Airway epithelial cell (primary cell): ENCODE results near the gene ZNF615. TPM values are rescaled to one million over a fixed set of nuclear protein-coding genes. Genes with fewer than 3 reads are reported as not detected.

Experiments
- total RNA-seq: library from RNA; depleted of rRNA; stranded (reverse); fragments of >200 nt; gene quantifications from 2 replicates; pipeline ENCODE4 v1.2.3, GENCODE V29; 2015

ZNF615 gene
- 3.3 and 5.6 TPM in 2 replicates for total RNA-seq

DNA sequence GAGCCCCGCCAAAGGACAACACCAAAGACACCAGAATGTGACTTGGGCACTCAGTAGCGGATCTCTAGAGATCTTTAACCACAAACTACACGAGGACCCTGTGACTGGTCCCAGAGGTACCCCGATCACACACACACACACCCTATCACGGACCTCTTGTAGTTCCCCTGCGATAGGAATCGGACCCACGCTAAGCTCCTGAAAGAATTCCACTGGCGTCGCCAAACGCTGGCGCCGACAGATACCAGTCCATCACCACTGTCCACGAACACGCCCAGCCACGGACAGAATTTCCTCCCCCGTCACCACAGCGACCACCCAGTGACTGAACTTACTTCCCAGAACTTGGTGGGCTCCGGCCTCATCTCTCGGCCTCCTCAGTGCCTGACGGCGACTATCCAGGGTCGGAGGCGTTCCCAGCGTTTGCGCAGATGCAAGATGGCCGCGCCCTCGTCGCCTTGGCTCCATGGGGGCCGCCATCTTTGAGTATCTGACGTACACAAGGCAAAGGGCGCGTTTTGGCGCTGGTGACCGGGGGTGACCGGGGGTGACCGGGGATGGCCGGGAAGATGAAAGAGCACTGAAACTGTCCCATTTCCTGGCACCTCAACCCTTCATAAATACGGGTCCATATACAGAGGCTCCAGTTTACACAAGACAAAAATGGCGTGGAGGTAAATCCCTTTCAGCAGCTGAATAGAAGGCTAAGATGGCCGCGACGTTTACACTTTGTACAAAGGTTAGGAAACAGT lies at the start of gene ZNF615:
Gene ZNF615, minus strand, starts transcription at position 406 of the 752 bp plus-strand sequence. CDS start 4,500 bp downstream, outside the sequence.

DNA sequence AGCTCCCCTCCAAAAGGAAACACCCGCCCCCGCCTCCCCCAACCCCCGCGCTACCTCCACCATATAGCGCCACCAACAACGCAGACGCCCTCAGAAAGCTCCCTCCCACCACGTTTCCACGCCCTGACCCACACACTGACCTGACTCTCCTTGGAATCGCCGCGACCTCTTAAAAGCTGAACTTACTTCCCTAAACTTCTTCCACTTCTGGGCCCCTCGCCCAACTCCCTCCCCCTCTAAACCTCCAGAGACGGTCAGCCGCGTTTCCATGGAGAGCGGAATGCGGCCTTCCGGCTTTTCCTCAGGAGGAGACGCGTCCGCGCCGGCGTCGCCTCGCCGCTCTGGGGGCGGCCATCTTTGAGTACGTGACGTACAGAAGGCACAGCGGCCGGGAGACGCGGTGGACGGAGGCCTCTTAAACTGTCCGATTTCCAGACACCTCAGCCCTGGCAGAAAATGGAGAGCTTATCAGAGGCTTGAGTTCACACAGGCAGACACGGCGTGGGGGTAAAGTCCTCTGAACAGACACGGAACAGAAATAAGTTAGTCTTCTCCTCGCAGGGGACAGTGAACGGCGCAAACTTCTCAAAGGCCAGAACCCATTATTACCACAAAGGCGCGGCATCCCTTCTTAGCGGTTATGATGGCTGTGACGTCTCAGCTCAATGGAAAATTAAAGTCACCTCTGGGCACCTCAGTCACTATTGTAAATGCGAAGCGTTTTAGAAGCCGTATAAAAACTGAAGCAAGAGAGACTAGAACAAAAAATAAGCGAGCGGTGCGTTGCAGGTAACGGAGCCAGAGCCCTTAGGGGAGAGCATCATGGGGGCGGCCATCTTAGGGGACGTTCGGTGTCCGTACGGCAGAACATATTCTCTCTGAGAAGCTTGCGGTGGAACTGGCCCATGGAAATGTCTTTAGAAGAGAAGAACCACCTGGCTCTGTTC lies 40.8 kb upstream of the ZNF615 start, which contains the start of gene ZNF432:
Gene ZNF432, minus strand, starts transcription at position 284 of the 947 bp plus-strand sequence. CDS start 1,970 bp downstream, outside the sequence.

GRCh38 chr19:52028027-52028779 lies 20.2 kb upstream of the ZNF615 start, which contains the start of gene ZNF614:
ZNF614 (minus strand) TSS chr19:52028379; CDS start chr19:52025745, 2,634 bp downstream.

GRCh38 chr19:51986309-51987291 lies 21.4 kb downstream of the ZNF615 start, which contains the start of gene ZNF350:
ZNF350 (minus strand) TSS chr19:51986840; CDS start chr19:51974360, 12,480 bp downstream.

Other genes with a start within 250 kb of the ZNF615 start
- gene FPR2, start 247.0 kb downstream of the ZNF615 start, total RNA-seq = not detected in 2 replicates
- gene FPR3, start 213.1 kb downstream of the ZNF615 start, total RNA-seq = not detected in 2 replicates
- 2.5 and 5.0 TPM in 2 replicates for gene ZNF577, start 120.3 kb downstream of the ZNF615 start, total RNA-seq
- gene ZNF649, start 103.2 kb downstream of the ZNF615 start, total RNA-seq = 4.6 and 7.0 TPM in 2 replicates
- gene ZNF613, start 80.7 kb downstream of the ZNF615 start, total RNA-seq = 3.1 and 9.8 TPM in 2 replicates
- gene ZNF350, start 21.4 kb downstream of the ZNF615 start, total RNA-seq = 0.98 and 2.4 TPM in 2 replicates
- gene ZNF614, start 20.2 kb upstream of the ZNF615 start, total RNA-seq = 7.2 and 7.9 TPM in 2 replicates
- 2.4 and 5.6 TPM in 2 replicates for gene ZNF432, start 40.6 kb upstream of the ZNF615 start, total RNA-seq
- 3.3 and 7.5 TPM in 2 replicates for gene ZNF841, start 87.6 kb upstream of the ZNF615 start, total RNA-seq
- 3.5 and 5.6 TPM in 2 replicates for gene ZNF616, start 131.7 kb upstream of the ZNF615 start, total RNA-seq
- 3.3 and 6.3 TPM in 2 replicates for gene ZNF836, start 163.4 kb upstream of the ZNF615 start, total RNA-seq
- 234 and 274 TPM in 2 replicates for gene PPP2R1A, start 181.8 kb upstream of the ZNF615 start, total RNA-seq